Spleen (tissue), 11 donors: ENCODE data around the gene GPR84. TPM values are rescaled to one million over a fixed set of nuclear protein-coding genes. Genes with fewer than 3 reads are reported as not detected.

Source experiments
- DNase-seq: peaks from one replicate; pipeline ENCODE4 v3.0.0-alpha.2; 2020
- H3K27ac ChIP-seq, 8 donors: fragments of 200-600 bp; sonication (generic) in 7 of 8; 1 replicate in 4 of 8; 2 replicates in 4 of 8; pipeline versions ENCODE4 v1.5.0 to v1.8.0; 2016 to 2021; ENCODE audit warnings: inconsistent platforms in 4 of 8, mild to moderate bottlenecking in 4 of 8, moderate library complexity in 1 of 8
- H3K27me3 ChIP-seq, 7 donors: fragments of 200-600 bp; sonication (generic) in 6 of 7; replicated peaks in 1 of 7; 1 replicate in 4 of 7; 2 replicates in 3 of 7; pipeline versions ENCODE4 v1.5.0 to v1.8.0; 2016 to 2021; ENCODE audit warnings: inconsistent platforms in 3 of 7, mild to moderate bottlenecking in 1 of 7
- H3K36me3 ChIP-seq, 6 donors: fragments of 200-600 bp; sonication (generic) in 5 of 6; 1 replicate in 4 of 6; 2 replicates in 2 of 6; pipeline versions ENCODE4 v1.5.0 to v1.8.0; 2016 to 2021; ENCODE audit warnings: inconsistent platforms in 2 of 6
- H3K4me1 ChIP-seq, 6 donors: fragments of 200-600 bp; sonication (generic) in 5 of 6; 1 replicate in 3 of 6; 2 replicates in 3 of 6; pipeline versions ENCODE4 v1.5.0 to v1.8.0; 2016 to 2021; ENCODE audit warnings: inconsistent platforms in 3 of 6
- H3K4me3 ChIP-seq, 8 donors: fragments of 200-600 bp; sonication (generic) in 7 of 8; 1 replicate in 4 of 8; 2 replicates in 4 of 8; pipeline versions ENCODE4 v1.5.0 to v1.8.0; 2016 to 2021; ENCODE audit warnings: inconsistent platforms in 4 of 8, mild to moderate bottlenecking in 4 of 8, moderate library complexity in 2 of 8
- H3K9me3 ChIP-seq, 8 donors: fragments of 200-600 bp; sonication (generic) in 7 of 8; 1 replicate in 4 of 8; 2 replicates in 4 of 8; pipeline versions ENCODE4 v1.5.0 to v1.8.0; 2016 to 2021; ENCODE audit warnings: inconsistent platforms in 4 of 8
- POLR2A ChIP-seq, 3 donors: fragments of 450-650 bp; IDR thresholded peaks; one replicate each; pipeline ENCODE4 v1.5.1; 2017; ENCODE audit warnings: antibody characterized with exemption in 3 of 3, mild to moderate bottlenecking in 1 of 3
- POLR2AphosphoS5 ChIP-seq, 3 donors: sonication (generic); formaldehyde crosslinking; IDR thresholded peaks; one replicate each; pipeline ENCODE4 v1.5.1; 2017; ENCODE audit warnings: antibody characterized with exemption in 3 of 3
- WGBS, 5 donors: extraction: QIAGEN DNeasy Blood & Tissue Kit in 3 of 5; methylation state at CpG; one replicate each; pipeline versions ENCODE4 v1.1.5 to v1.1.7; 2013 to 2018; 5-methylcytosine and 5-hydroxymethylcytosine counted together
- intact Hi-C: fragments of 100-400 bp; cut with DNase I; formaldehyde crosslinking; loops from one replicate; pipeline ENCODE4 v1.15.0; 2023; ENCODE audit warnings: low total_unique reads
- polyA plus RNA-seq, 3 donors: library from polyadenylated mRNA; stranded (reverse); fragments of 200-250 nt; gene quantifications; one replicate each; pipeline ENCODE4 v1.2.1, GENCODE V29; 2013
- total RNA-seq, 7 donors: library from RNA; depleted of rRNA in 3 of 7; stranded (reverse); fragments of >200 nt in 3 of 7; fragmentation: NEBNext Ultra II Directional in 4 of 7; extraction: Animal tissue kit (Norgen Biotek cat#: 25700) in 4 of 7; gene quantifications; one replicate each; pipeline versions ENCODE4 v1.1.0 to v1.2.1, GENCODE V29; 2016 to 2021
- TF ChIP-seq, protein P1 (sequence below), 11 experiments: fragments of 200-600 bp in 7 of 11; fragments of 450-650 bp in 4 of 11; sonication (generic) in 4 of 11; IDR thresholded peaks in 8 of 11; conservative IDR thresholded peaks in 3 of 11; 1 replicate in 7 of 11; 2 replicates in 4 of 11; pipeline versions ENCODE4 v1.4.0 to v1.8.0; 2016 to 2021; ENCODE audit warnings: antibody characterized with exemption in 11 of 11, inconsistent platforms in 4 of 11, mild to moderate bottlenecking in 1 of 11
- donor health status: healthy with polysubstance abuse.
- donor health status: DM: no; HTN: no; CAD: no; lungs with moderate emphysema.
- donor health status: DM: no; HTN: no; CAD: no.
- donor health status: Bipolar disorder and iron deficiency.
- donor health status: healthy.
- donor health status: DM: no; HTN: no; CAD: no.
- donor health status: DM: yes; HTN: yes; CAD: no.

Gene GPR84
- total and polyA plus RNA-seq, 10 donors, result 0.35 to 12.5 (median 2.3) TPM

DNA sequence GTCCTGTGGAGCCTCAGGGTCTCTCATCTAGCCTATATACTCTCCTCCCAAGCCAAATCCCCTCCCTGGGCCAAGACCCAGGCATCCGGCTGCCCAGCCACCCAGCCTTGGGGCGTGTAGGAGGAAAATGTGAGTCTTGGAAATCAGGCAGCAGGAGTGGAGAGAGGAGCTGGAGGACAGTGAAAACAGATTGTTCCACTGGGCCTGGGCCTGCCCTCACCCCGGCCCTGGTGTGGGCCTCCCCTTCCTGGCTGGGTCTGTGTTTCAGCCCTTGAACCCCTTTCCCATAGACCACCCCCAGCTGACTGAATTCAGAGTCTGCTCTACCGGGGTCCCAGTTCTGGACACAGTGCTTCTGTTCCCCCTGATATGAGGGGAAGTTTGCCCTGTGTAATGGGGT lies 48.1 kb upstream of the GPR84 start:
- H3K36me3 ChIP-seq, result peaks cover 0 to 33% (median 3%) of the 10 kb centered on the region in 6 donors
- 47 to 65% (median 51%) methylated on average over 4 of the region's 4 CpGs for WGBS, 5 donors
- intact Hi-C loops, result no loop called here
- DNase-seq, result peak; percentile 70
- H3K27ac ChIP-seq, result peak overlapping the region; percentile 62 to 95 (median 84)
- peaks cover 35 to 95% (median 67%) of the 10 kb centered on the region in 6 donors for H3K4me1 ChIP-seq
- no peak for TF ChIP-seq POLR2AphosphoS5 (IDR thresholded peaks at IDR 0.05)
- TF ChIP-seq POLR2A (IDR thresholded peaks at IDR 0.05), result no peak
- TF ChIP-seq, protein P1, sequence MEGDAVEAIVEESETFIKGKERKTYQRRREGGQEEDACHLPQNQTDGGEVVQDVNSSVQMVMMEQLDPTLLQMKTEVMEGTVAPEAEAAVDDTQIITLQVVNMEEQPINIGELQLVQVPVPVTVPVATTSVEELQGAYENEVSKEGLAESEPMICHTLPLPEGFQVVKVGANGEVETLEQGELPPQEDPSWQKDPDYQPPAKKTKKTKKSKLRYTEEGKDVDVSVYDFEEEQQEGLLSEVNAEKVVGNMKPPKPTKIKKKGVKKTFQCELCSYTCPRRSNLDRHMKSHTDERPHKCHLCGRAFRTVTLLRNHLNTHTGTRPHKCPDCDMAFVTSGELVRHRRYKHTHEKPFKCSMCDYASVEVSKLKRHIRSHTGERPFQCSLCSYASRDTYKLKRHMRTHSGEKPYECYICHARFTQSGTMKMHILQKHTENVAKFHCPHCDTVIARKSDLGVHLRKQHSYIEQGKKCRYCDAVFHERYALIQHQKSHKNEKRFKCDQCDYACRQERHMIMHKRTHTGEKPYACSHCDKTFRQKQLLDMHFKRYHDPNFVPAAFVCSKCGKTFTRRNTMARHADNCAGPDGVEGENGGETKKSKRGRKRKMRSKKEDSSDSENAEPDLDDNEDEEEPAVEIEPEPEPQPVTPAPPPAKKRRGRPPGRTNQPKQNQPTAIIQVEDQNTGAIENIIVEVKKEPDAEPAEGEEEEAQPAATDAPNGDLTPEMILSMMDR (IDR thresholded peaks at IDR 0.05 in 8 of 11, conservative IDR thresholded peaks at IDR 0.05 in 3 of 11), result no peak
- no peaks in the 10 kb centered on the region for H3K27me3 ChIP-seq
- peak overlapping the region in 2 of 8 donors; percentile 21 to 51 for H3K4me3 ChIP-seq
- no peaks in the 10 kb centered on the region for H3K9me3 ChIP-seq

DNA sequence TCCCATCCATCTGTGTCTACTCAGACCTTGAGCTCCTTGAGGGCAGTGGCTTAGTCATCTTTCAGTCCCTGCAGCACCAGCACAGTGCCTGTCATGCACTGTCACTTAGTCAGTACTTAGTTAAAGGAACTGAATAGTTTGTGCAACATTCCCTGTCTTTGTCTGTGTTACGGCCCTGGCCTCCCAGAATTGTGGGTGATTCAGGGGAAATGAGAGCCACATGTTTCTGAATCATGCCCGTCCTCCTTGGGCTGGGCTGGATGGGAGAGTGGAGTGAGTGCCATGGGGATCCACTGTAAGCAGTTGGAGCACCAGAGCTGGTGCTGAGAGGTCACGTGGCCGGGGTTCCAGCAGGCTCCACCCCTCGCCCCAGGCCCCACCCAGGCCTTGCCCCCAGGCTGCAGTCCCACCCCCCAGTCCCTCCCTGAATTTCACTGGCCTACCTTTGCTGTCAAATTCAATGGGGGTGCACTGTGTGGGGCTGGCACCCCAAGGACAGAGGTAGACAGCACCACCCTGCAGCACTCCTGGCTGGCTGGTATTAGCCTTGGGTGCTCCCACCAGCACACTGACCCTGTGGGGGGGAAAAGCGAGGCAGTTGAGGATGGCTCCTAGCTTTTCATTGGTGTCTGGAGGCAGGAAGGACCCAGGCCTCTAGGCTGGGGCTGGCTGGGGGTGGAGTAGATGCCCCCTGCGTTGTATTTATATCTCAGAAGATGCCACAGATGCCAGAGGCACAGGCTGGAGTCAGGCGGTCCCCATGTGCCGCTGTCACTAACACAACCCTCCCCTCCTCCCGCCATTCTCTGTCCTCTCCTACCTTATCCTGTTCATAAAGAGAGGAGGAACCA lies 47.3 kb upstream of the GPR84 start:
- H3K4me3 ChIP-seq, result peak overlapping the region in 1 of 8 donors; percentile 51
- H3K36me3 ChIP-seq, result peaks cover 0 to 40% (median 3%) of the 10 kb centered on the region in 6 donors
- H3K9me3 ChIP-seq, result no peaks in the 10 kb centered on the region
- DNase-seq, result peak; percentile 88
- peaks cover 29 to 93% (median 61%) of the 10 kb centered on the region in 6 donors for H3K4me1 ChIP-seq
- intact Hi-C loops, result no loop called here
- H3K27ac ChIP-seq, result peak overlapping the region; percentile 62 to 95 (median 84)
- 38 to 53% (median 48%) methylated on average over 6 to 10 of the region's 10 CpGs for WGBS, 5 donors
- H3K27me3 ChIP-seq, result no peaks in the 10 kb centered on the region
- TF ChIP-seq POLR2A (IDR thresholded peaks at IDR 0.05) (no peak), POLR2AphosphoS5 (IDR thresholded peaks at IDR 0.05) (peak in 2 of 3 donors; percentile 45 to 57)

DNA sequence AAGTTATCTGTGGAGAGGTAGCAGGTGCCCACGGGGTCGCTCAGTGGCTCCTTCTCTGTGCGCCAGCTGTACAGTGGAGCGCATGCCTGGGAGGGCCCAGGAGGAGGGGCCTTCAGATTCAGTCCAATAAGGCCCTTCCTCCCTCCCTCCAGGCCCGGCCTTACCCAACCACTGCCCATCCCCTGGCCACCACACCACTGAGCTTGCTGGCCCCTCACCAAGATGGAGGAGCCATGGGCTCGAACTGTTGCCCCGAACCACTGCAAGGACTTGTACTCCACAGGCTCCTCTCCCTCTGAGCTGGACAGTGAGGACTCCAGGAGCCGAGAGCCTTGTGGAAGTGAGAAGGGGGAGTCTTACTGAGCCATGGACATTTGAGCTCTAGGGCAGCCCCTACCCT lies 45.0 kb upstream of the GPR84 start:
- Histone ChIP-seq H3K4me1 (peaks cover 23 to 80% (median 38%) of the 10 kb centered on the region in 6 donors), H3K27me3 (peaks cover 0 to 14% (median 0%) of the 10 kb centered on the region in 7 donors), H3K9me3 (no peaks in the 10 kb centered on the region), H3K4me3 (no peak overlapping the region), H3K27ac (no peak overlapping the region), H3K36me3 (peaks cover 0 to 63% (median 10%) of the 10 kb centered on the region in 6 donors)
- no peak for DNase-seq
- WGBS, 5 donors, result 87 to 95% (median 91%) methylated on average over 7 to 8 of the region's 8 CpGs
- intact Hi-C loops, result no loop called here
- TF ChIP-seq, protein P1 (IDR thresholded peaks at IDR 0.05 in 8 of 11, conservative IDR thresholded peaks at IDR 0.05 in 3 of 11), result no peak
- TF ChIP-seq POLR2AphosphoS5 (IDR thresholded peaks at IDR 0.05) (no peak), POLR2A (IDR thresholded peaks at IDR 0.05) (no peak)

DNA sequence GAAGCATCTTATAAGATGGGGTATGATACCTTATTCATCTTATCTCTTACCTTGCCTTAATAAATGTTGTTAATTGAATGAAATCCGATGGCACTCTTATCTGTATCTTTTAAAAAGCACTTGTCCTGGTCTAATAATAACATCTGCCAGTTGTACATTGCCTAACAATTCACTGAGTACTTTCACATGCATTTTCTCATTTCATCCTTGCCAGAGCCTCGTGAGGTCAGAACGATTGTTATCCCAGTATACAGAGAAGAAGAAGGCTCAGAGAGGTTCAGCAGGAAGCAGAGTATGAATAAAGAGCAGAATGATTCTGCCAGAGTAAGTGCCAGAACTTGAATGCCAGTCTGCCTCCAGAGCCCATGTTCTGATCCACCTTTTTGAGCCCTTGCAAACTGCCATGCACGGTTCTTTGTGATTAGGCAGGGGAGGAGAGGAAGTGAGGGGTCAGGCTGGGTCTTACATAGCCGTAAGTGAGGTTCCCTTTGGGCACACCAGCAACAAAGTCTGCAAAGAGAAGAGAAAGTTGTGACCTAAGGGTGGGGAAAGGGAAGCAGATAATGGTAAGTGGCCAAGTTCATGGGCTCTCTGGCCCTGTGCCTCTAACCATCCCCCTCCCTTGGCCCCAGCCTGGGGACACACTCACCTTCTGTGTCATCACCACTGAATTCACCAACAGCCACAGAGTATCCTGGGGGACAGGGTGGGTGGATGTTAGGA lies 43.1 kb upstream of the GPR84 start:
- Histone ChIP-seq H3K27ac (peak overlapping the region in 3 of 8 donors; percentile 28 to 45 (median 40)), H3K4me3 (no peak overlapping the region), H3K4me1 (peaks cover 4 to 65% (median 19%) of the 10 kb centered on the region in 6 donors), H3K36me3 (peaks cover 0 to 83% (median 27%) of the 10 kb centered on the region in 6 donors), H3K27me3 (peaks cover 0 to 18% (median 0%) of the 10 kb centered on the region in 7 donors), H3K9me3 (no peaks in the 10 kb centered on the region)
- TF ChIP-seq, protein P1 (IDR thresholded peaks at IDR 0.05 in 8 of 11, conservative IDR thresholded peaks at IDR 0.05 in 3 of 11), result no peak
- no peak for TF ChIP-seq POLR2AphosphoS5 (IDR thresholded peaks at IDR 0.05)
- no peak for TF ChIP-seq POLR2A (IDR thresholded peaks at IDR 0.05)
- DNase-seq, result peak; percentile 60
- intact Hi-C loops, result no loop called here
- WGBS, 5 donors, result 40 to 61% (median 45%) methylated on average over 5 of the region's 5 CpGs
